Epithelial cell of proximal tubule (primary cell): ENCODE data around the gene ADAD2. TPM values are rescaled to one million over a fixed set of nuclear protein-coding genes. Genes with fewer than 3 reads are reported as not detected.
A peak's percentile ranks its signal among the peaks of the same experiment; 100 is the strongest.

Experiments
- DNase-seq: peaks from one replicate; pipeline ENCODE4 v3.0.0-alpha.2; 2011; ENCODE audit warnings: low read depth
- H3K4me3 ChIP-seq: 2 replicates; pipeline ENCODE4 v1.5.1; 2011; ENCODE audit warnings: low read depth, mild to moderate bottlenecking, low read length
- CTCF ChIP-seq: conservative IDR thresholded peaks from 2 replicates; pipeline ENCODE4 v1.5.1; 2012; ENCODE audit warnings: low read depth, mild to moderate bottlenecking, low read length
- total RNA-seq: library from RNA; depleted of rRNA; stranded (reverse); fragments of >200 nt; gene quantifications from 2 replicates; pipeline ENCODE4 v1.2.3, GENCODE V29; 2015

The ADAD2 gene
- total RNA-seq, 1 donor from 2014 or later: not detected

DNA sequence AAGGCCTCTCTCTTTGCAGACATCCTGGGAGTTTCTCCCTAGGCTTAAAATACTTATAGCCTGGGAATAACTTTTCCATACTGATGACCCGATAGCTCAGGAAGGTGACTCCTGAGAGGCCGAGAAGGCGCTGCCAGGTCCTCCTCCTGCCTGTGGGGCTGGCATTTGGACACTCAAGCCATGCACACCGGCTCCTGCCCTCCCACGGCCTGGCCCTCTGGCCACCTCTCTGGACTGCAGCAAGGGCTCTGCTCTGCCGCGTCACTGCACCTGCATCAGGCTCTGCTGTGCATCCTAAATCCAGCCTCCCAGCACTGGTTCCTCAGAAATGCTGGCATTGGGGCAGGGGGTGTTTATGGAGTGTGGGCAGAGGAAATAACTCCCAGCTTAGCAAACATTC, 34.6 kb downstream of the ADAD2 start:
- no peak for TF ChIP-seq CTCF
- no peak for DNase-seq
- no peak overlapping the region for H3K4me3 ChIP-seq

- H3K4me3 ChIP-seq: no peak overlapping the region
- TF ChIP-seq CTCF: no peak
- no peak for DNase-seq
These were observed 35.1 kb downstream of the ADAD2 start for GRCh38 chr16:84226026-84226425.

GRCh38 chr16:84227548-84227947, 36.6 kb downstream of the ADAD2 start:
- DNase-seq: no peak
- no peak overlapping the region for H3K4me3 ChIP-seq
- no peak for TF ChIP-seq CTCF

- H3K4me3 ChIP-seq: peak overlapping the region; percentile 2
- peak; percentile 33 for DNase-seq
These were observed 37.4 kb downstream of the ADAD2 start for GRCh38 chr16:84228256-84228838.

DNA sequence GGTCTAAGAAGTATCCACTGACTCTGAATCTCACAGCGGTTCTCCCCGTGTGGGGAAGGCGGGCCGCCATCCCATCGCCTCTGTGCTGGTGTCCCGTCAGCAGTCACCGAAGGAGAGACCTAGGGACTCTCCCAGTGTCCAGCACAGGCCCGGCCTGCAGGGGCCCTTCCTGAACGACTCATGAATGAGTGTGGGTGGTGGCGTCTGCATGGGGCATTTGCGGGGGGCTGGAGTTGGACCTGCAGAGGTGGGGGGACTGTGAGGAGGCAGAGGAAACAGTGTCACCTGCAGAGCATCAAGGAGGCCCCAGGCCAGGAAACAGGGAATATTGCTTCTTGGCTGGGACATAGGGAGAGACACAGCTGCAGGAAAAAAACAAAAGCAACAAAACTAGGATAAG, 38.5 kb downstream of the ADAD2 start:
- no peak overlapping the region for H3K4me3 ChIP-seq
- no peak for DNase-seq
- no peak for TF ChIP-seq CTCF

More at GRCh38 chr16:84228256-84228838, 37.4 kb downstream of the ADAD2 start:
- TF ChIP-seq CTCF: no peak

- DNase-seq: no peak
- H3K4me3 ChIP-seq: no peak overlapping the region
- no peak for TF ChIP-seq CTCF
These were observed 41.1 kb downstream of the ADAD2 start for GRCh38 chr16:84232060-84232459.

DNA sequence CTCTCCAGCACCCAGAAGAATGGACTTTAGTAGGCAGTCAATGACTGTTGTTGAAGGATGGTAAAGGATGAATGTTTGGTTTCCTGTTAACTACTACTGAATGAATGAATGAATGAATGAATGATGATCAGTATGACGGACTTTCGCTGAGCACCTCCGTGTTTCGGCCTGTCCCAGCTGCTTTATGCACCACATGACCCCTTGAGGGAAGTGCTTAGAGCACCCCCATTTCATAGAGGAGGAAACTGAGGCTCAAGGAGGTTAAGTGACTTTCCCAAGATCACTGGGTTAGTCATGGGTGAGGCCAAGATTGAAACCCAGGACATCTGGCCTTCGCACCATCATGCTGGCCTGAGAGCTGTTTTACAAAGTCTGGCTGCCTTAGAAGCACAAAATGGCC, 42.0 kb downstream of the ADAD2 start:
- TF ChIP-seq CTCF: no peak
- no peak overlapping the region for H3K4me3 ChIP-seq
- DNase-seq: no peak
